Parathyroid adenoma (tissue), 2 donors: ENCODE results near the gene PRSS50.

Source experiments
- H2AFZ ChIP-seq: fragments of 300-600 bp; sonication (generic); one replicate; pipeline ENCODE4 v1.7.0; 2017; ENCODE audit warnings: antibody characterized with exemption, mild to moderate bottlenecking
- H3K27ac ChIP-seq: fragments of 300-600 bp; sonication (generic); one replicate; pipeline ENCODE4 v1.7.0; 2017
- H3K27me3 ChIP-seq: fragments of 300-600 bp; sonication (generic); one replicate; pipeline ENCODE4 v1.7.0; 2017; ENCODE audit warnings: low read length; ENCODE audit not compliant: control insufficient read depth, insufficient read depth
- H3K36me3 ChIP-seq: fragments of 300-600 bp; sonication (generic); one replicate; pipeline ENCODE4 v1.7.0; 2017; ENCODE audit warnings: low read length; ENCODE audit not compliant: control insufficient read depth, insufficient read depth
- H3K4me1 ChIP-seq: fragments of 300-600 bp; sonication (generic); one replicate; pipeline ENCODE4 v1.7.0; 2017; ENCODE audit warnings: control low read depth
- H3K4me2 ChIP-seq: fragments of 300-600 bp; sonication (generic); one replicate; pipeline ENCODE4 v1.7.0; 2017; ENCODE audit warnings: low read length
- H3K4me3 ChIP-seq: fragments of 300-600 bp; sonication (generic); one replicate; pipeline ENCODE4 v1.7.0; 2017; ENCODE audit warnings: low read depth, low read length
- H3K79me2 ChIP-seq: fragments of 300-600 bp; sonication (generic); one replicate; pipeline ENCODE4 v1.7.0; 2017; ENCODE audit warnings: control low read depth
- H3K9ac ChIP-seq: fragments of 300-600 bp; sonication (generic); one replicate; pipeline ENCODE4 v1.7.0; 2017; ENCODE audit warnings: mild to moderate bottlenecking
- H3K9me3 ChIP-seq: fragments of 300-600 bp; sonication (generic); one replicate; pipeline ENCODE4 v1.7.0; 2017; ENCODE audit warnings: low read length; ENCODE audit not compliant: control insufficient read depth
- CTCF ChIP-seq: fragments of 300-600 bp; sonication (generic); IDR thresholded peaks from one replicate; pipeline ENCODE4 v1.7.0; 2017; ENCODE audit warnings: antibody characterized with exemption, mild to moderate bottlenecking
- donor health status: primary hyperparathyroidism.

PRSS50 gene

GRCh38 chr3:46702246-46703012, 15.2 kb downstream of the PRSS50 start:
- TF ChIP-seq CTCF, result no peak
- Histone ChIP-seq H2AFZ (no peak overlapping the region), H3K27ac (no peak overlapping the region), H3K4me2 (no peak overlapping the region), H3K9ac (no peak overlapping the region), H3K36me3 (no peaks in the 10 kb centered on the region), H3K4me3 (no peak overlapping the region), H3K4me1 (no peaks in the 10 kb centered on the region), H3K9me3 (no peaks in the 10 kb centered on the region), H3K27me3 (no peaks in the 10 kb centered on the region), H3K79me2 (no peaks in the 10 kb centered on the region)

- Histone ChIP-seq H3K9ac (no peak within 1 kb of the TSS), H3K79me2 (no peaks in the 10 kb centered on the region), H3K27me3 (no peaks in the 10 kb centered on the region), H3K4me2 (peak within 1 kb of the TSS; percentile 32), H3K4me1 (no peaks in the 10 kb centered on the region), H2AFZ (peak within 1 kb of the TSS; percentile 87), H3K9me3 (no peaks in the 10 kb centered on the region), H3K36me3 (no peaks in the 10 kb centered on the region), H3K27ac (no peak within 1 kb of the TSS), H3K4me3 (no peak within 1 kb of the TSS)
- no peak for TF ChIP-seq CTCF
These were observed 16.3 kb downstream of the PRSS50 start, which contains the start of gene TMIE for GRCh38 chr3:46701181-46701939. Gene TMIE (plus strand): TSS chr3:46701392. CDS start chr3:46701488, 96 bp downstream.

DNA sequence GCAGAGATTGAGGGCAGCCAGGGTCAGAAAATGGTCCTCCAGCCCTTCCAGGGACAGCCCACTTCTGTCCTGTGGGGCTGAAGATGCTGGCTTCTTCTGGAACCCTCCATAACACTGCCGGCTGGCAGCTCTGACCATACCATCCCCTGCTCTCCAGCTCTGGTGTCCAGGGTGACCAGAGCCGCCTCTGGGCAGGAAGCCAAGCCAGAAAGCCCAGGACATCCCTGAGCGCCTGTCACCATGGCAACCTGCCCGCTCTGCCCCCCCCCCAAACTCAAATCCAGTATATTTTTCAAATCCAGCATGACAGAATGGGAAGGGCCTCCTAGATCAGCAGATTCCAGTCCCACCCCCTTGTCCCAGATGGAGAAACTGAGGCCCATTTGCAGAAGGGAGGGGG, 16.9 kb downstream of the PRSS50 start:
- Histone ChIP-seq H3K4me3 (no peak overlapping the region), H3K27me3 (no peaks in the 10 kb centered on the region), H3K4me2 (no peak overlapping the region), H2AFZ (peak overlapping the region; percentile 20), H3K27ac (no peak overlapping the region), H3K36me3 (no peaks in the 10 kb centered on the region), H3K4me1 (no peaks in the 10 kb centered on the region), H3K79me2 (no peaks in the 10 kb centered on the region), H3K9ac (no peak overlapping the region), H3K9me3 (no peaks in the 10 kb centered on the region)
- TF ChIP-seq CTCF, result no peak

DNA sequence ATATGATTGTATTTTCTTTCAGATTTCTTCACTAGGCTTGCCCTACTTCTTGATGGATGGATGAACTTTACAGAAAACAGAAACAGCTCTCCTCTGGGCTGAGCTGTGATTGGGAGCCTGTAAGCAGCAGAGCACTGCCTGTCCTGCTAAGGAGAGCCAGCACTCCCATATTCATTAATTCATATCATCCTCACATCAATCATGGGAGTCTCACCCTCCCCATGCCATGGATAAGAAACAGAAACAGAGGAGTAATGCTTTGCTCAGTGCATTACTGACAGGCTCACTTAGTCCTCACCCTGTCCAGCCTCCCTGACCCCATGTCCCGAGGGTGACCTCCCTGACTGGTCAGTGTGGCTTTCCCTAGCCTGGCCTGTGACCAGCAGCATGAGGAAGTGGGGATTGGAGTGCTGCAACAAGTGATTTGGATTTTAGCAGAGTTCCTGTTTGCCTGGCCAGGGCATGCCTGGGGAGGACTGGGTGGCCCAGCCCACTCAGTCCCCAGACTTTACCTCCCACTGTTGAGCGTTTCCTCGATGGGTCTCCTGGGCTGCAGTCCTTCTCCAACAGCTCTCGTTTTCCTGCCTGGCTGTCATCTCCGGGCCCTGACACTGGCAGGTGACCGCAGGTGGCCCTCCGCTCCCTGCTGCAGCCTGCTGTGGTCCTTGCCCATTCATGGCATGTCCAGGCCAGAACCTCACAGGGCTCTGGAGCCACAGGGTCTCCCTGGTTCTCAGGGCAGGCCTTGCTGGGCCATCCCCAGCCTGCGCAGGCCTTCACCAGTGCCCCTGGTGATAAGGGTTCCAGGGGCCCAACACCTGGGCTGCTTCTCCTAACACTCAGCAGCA, 17.8 kb downstream of the PRSS50 start:
- Histone ChIP-seq H3K4me2 (no peak overlapping the region), H3K9me3 (no peaks in the 10 kb centered on the region), H3K27me3 (no peaks in the 10 kb centered on the region), H3K4me1 (no peaks in the 10 kb centered on the region), H3K36me3 (no peaks in the 10 kb centered on the region), H3K9ac (no peak overlapping the region), H3K27ac (no peak overlapping the region), H2AFZ (no peak overlapping the region), H3K79me2 (no peaks in the 10 kb centered on the region), H3K4me3 (no peak overlapping the region)
- no peak for TF ChIP-seq CTCF
